K562 (cell line): Measurements from ENCODE around the gene ELAVL3. TPM values are rescaled to one million over a fixed set of nuclear protein-coding genes. Genes with fewer than 3 reads are reported as not detected.

Source experiments
- ATF1 ChIP-seq, 2 experiments: fragments of 450-650 bp in 1 of 2; IDR thresholded peaks; 2 replicates each; pipeline ENCODE4 v1.6.1; 2016; ENCODE audit warnings: missing compliant biosample characterization in 1 of 2, missing genetic modification characterization in 1 of 2
- ATF6 ChIP-seq: sonication (generic); formaldehyde crosslinking; IDR thresholded peaks from 2 replicates; pipeline ENCODE4 v1.4.0; 2020; ENCODE audit warnings: mild to moderate bottlenecking, missing genetic modification reagents
- CBFA2T2 ChIP-seq: fragments of 450-650 bp; conservative IDR thresholded peaks from 2 replicates; pipeline ENCODE4 v1.6.1; 2017; ENCODE audit warnings: mild to moderate bottlenecking
- FOXA1 ChIP-seq: fragments of 450-650 bp; IDR thresholded peaks from 2 replicates; pipeline ENCODE4 v1.6.1; 2016; ENCODE audit warnings: mild to moderate bottlenecking, borderline replicate concordance
- HNRNPLL ChIP-seq: fragments of 200-400 bp; formaldehyde crosslinking; IDR thresholded peaks from 2 replicates; pipeline ENCODE4 v1.6.1; 2017; ENCODE audit warnings: low read length, low read depth, mild to moderate bottlenecking; ENCODE audit not compliant: poor library complexity, severe bottlenecking
- PHTF2 ChIP-seq: fragments of 250-450 bp; sonication (Bioruptor Pico); IDR thresholded peaks from 2 replicates; pipeline ENCODE4 v1.5.0; 2021; ENCODE audit warnings: mild to moderate bottlenecking
- SAFB2 ChIP-seq: fragments of 200-400 bp; formaldehyde crosslinking; IDR thresholded peaks from 2 replicates; pipeline ENCODE4 v1.6.1; 2018; ENCODE audit warnings: borderline replicate concordance, low read length, low read depth, moderate library complexity; ENCODE audit not compliant: severe bottlenecking
- SAP30 ChIP-seq: fragments of 200-600 bp; sonication (generic); IDR thresholded peaks from 2 replicates; pipeline ENCODE4 v1.6.1; 2012; ENCODE audit warnings: borderline replicate concordance, low read depth, mild to moderate bottlenecking, moderate library complexity, low read length, control low read depth, inconsistent platforms; ENCODE audit not compliant: insufficient read depth, poor library complexity, severe bottlenecking
- TFE3 ChIP-seq: fragments of 450-650 bp; formaldehyde crosslinking; IDR thresholded peaks from 2 replicates; pipeline ENCODE4 v1.4.0; 2020; ENCODE audit warnings: mild to moderate bottlenecking, mixed read lengths
- ZBTB7A ChIP-seq: IDR thresholded peaks from 2 replicates; pipeline ENCODE4 v1.6.1; 2011; ENCODE audit warnings: low read depth, mild to moderate bottlenecking, low read length, moderate library complexity, borderline replicate concordance; ENCODE audit not compliant: control insufficient read depth
- ZNF57 ChIP-seq: fragments of 450-650 bp; formaldehyde crosslinking; IDR thresholded peaks from 2 replicates; pipeline ENCODE4 v1.4.0; 2020; ENCODE audit warnings: mild to moderate bottlenecking, moderate library complexity
- polyA plus RNA-seq, 8 experiments: library from polyadenylated mRNA; depleted of rRNA in 4 of 8; stranded (reverse) in 5 of 8; unstranded in 3 of 8; fragments of >200 nt; fragmentation: Nextera tagmentation in 2 of 8; fragmentation: Illumina TruSeq in 1 of 8; extraction: Ambion mirVana in 2 of 8; extraction: Trizol in 1 of 8; gene quantifications; 2 replicates each; pipeline versions ENCODE4 v1.2.1 to v1.2.3, GENCODE V29; 2011 to 2014; ENCODE audit warnings: inconsistent platforms in 1 of 8, missing spikeins in 1 of 8
- total RNA-seq, 7 experiments: library from RNA; depleted of rRNA in 6 of 7; stranded (reverse); fragments of >200 nt in 6 of 7; fragmentation: Illumina TruSeq in 2 of 7; extraction: Trizol in 2 of 7; gene quantifications; 2 replicates each; pipeline versions ENCODE4 v1.2.1 to v1.2.3, GENCODE V29; 2011 to 2021; ENCODE audit warnings: low replicate concordance in 1 of 7
- TF ChIP-seq, protein P1 (sequence below): IDR thresholded peaks from 3 replicates; pipeline ENCODE4 v1.6.1; 2011; ENCODE audit warnings: borderline replicate concordance, mild to moderate bottlenecking, moderate library complexity; ENCODE audit not compliant: insufficient read length; ENCODE audit errors: extremely low read depth
- TF ChIP-seq, protein P2 (sequence below): sonication (generic); formaldehyde crosslinking; IDR thresholded peaks from 2 replicates; pipeline ENCODE4 v1.8.0; 2022; ENCODE audit warnings: mild to moderate bottlenecking, missing genetic modification reagents

Gene ELAVL3
- total and polyA plus RNA-seq, 9 of the 15 experiments (the other 6 are each of a cell fraction or from before 2014, with no cell fraction given), result not detected

DNA sequence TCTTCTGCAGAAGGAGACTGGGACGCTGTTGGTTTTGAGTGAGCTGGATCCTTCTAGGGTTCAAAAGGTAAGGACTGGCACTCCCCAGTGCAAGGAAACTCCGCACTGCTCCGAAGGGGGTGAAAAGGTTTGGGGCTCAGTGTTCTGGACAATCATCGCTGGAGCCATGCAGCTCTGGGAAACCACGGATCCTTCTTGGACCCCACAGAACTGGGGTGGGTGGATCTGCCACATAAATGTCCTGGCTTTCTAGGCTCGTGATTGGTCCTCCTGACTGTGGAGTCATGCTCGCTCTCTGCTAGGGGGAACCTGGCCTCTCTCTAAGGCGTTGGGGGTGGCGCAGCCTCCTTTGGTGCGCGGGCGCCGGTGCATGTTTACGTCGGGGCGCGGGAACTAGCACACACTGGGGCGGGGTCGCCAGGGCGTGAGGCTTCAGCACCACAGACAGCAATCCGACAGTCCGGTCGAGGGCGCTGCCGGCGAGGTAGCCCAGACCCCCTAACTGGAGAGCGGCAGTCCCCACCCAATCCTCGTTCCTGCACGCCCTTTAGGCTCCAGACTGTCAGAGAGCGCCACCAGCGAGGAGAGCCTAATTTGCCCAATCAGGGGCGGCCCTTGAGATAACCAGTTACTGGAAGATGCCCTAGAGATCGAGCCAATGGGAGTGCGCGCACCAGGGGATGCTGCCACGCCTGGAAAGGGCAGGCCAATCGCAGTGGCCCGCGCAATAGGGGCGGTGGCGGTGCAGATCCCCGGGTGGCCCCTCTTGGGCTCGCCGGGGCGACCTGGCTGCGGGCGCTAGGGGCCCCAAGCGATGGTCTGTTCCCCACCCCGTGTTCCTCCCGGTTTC is 913 bp upstream of the ELAVL3 start (continued):
- TF ChIP-seq, protein P1, sequence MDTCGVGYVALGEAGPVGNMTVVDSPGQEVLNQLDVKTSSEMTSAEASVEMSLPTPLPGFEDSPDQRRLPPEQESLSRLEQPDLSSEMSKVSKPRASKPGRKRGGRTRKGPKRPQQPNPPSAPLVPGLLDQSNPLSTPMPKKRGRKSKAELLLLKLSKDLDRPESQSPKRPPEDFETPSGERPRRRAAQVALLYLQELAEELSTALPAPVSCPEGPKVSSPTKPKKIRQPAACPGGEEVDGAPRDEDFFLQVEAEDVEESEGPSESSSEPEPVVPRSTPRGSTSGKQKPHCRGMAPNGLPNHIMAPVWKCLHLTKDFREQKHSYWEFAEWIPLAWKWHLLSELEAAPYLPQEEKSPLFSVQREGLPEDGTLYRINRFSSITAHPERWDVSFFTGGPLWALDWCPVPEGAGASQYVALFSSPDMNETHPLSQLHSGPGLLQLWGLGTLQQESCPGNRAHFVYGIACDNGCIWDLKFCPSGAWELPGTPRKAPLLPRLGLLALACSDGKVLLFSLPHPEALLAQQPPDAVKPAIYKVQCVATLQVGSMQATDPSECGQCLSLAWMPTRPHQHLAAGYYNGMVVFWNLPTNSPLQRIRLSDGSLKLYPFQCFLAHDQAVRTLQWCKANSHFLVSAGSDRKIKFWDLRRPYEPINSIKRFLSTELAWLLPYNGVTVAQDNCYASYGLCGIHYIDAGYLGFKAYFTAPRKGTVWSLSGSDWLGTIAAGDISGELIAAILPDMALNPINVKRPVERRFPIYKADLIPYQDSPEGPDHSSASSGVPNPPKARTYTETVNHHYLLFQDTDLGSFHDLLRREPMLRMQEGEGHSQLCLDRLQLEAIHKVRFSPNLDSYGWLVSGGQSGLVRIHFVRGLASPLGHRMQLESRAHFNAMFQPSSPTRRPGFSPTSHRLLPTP, result no peak
- TF ChIP-seq, protein P2, sequence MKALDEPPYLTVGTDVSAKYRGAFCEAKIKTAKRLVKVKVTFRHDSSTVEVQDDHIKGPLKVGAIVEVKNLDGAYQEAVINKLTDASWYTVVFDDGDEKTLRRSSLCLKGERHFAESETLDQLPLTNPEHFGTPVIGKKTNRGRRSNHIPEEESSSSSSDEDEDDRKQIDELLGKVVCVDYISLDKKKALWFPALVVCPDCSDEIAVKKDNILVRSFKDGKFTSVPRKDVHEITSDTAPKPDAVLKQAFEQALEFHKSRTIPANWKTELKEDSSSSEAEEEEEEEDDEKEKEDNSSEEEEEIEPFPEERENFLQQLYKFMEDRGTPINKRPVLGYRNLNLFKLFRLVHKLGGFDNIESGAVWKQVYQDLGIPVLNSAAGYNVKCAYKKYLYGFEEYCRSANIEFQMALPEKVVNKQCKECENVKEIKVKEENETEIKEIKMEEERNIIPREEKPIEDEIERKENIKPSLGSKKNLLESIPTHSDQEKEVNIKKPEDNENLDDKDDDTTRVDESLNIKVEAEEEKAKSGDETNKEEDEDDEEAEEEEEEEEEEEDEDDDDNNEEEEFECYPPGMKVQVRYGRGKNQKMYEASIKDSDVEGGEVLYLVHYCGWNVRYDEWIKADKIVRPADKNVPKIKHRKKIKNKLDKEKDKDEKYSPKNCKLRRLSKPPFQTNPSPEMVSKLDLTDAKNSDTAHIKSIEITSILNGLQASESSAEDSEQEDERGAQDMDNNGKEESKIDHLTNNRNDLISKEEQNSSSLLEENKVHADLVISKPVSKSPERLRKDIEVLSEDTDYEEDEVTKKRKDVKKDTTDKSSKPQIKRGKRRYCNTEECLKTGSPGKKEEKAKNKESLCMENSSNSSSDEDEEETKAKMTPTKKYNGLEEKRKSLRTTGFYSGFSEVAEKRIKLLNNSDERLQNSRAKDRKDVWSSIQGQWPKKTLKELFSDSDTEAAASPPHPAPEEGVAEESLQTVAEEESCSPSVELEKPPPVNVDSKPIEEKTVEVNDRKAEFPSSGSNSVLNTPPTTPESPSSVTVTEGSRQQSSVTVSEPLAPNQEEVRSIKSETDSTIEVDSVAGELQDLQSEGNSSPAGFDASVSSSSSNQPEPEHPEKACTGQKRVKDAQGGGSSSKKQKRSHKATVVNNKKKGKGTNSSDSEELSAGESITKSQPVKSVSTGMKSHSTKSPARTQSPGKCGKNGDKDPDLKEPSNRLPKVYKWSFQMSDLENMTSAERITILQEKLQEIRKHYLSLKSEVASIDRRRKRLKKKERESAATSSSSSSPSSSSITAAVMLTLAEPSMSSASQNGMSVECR (CRISPR knock-in tag), result peak; percentile 32; the same call in 1 of the 2 replicates
- TF ChIP-seq ZBTB7A, result peak; percentile 67; the same call in 1 of the 2 replicates
- no peak for TF ChIP-seq HNRNPLL
- TF ChIP-seq ZNF57 (CRISPR knock-in tag), result no peak
- TF ChIP-seq SAP30, result peak; percentile 55
- TF ChIP-seq PHTF2, result no peak
- no peak for TF ChIP-seq SAFB2
- TF ChIP-seq CBFA2T2, result no peak
- 0 out of 2 replicates have a peak, but pooled peaks have one; percentile 16 for TF ChIP-seq ATF1 (CRISPR knock-in tag; IDR thresholded peaks at IDR 0.05)
- peak; percentile 80 for TF ChIP-seq ATF1 (tag; IDR thresholded peaks at IDR 0.05)
- TF ChIP-seq FOXA1, result no peak
- no peak for TF ChIP-seq ATF6 (CRISPR knock-in tag)
- TF ChIP-seq TFE3 (CRISPR knock-in tag), result no peak
